Sigmoid colon (tissue), 7 donors: ENCODE data around the gene GNLY. TPM values are rescaled to one million over a fixed set of nuclear protein-coding genes. Genes with fewer than 3 reads are reported as not detected.
A peak's percentile ranks its signal among the peaks of the same experiment; 100 is the strongest.

Experiments
- DNase-seq: peaks from one replicate; pipeline ENCODE4 v3.0.0-alpha.2; 2019
- H3K27ac ChIP-seq, 4 donors: fragments of 200-600 bp; sonication (generic); one replicate each; pipeline ENCODE4 v1.5.1; 2016 to 2019; ENCODE audit warnings: mild to moderate bottlenecking in 1 of 4
- H3K27me3 ChIP-seq, 3 donors: fragments of 200-600 bp; sonication (generic); one replicate each; pipeline ENCODE4 v1.5.1; 2019; ENCODE audit warnings: mild to moderate bottlenecking in 1 of 3
- H3K36me3 ChIP-seq, 4 donors: fragments of 200-600 bp; sonication (generic); one replicate each; pipeline ENCODE4 v1.5.1; 2016 to 2019
- H3K4me1 ChIP-seq, 4 donors: fragments of 200-600 bp; sonication (generic); one replicate each; pipeline ENCODE4 v1.5.1; 2017 to 2019
- H3K4me3 ChIP-seq, 4 donors: fragments of 200-600 bp; sonication (generic); one replicate each; pipeline ENCODE4 v1.5.1; 2017 to 2019; ENCODE audit warnings: mild to moderate bottlenecking in 2 of 4, moderate library complexity in 1 of 4
- H3K9me3 ChIP-seq, 4 donors: fragments of 200-600 bp in 3 of 4; sonication (generic) in 3 of 4; one replicate each; pipeline versions ENCODE4 v1.5.1 to v1.6.1; 2013 to 2019
- CTCF ChIP-seq, 4 experiments: fragments of 450-650 bp in 3 of 4; fragments of 200-600 bp in 1 of 4; IDR thresholded peaks; one replicate each; pipeline ENCODE4 v1.5.1; 2016 to 2019; ENCODE audit warnings: antibody characterized with exemption in 4 of 4, mild to moderate bottlenecking in 3 of 4, moderate library complexity in 2 of 4
- EP300 ChIP-seq, 4 donors: sonication (generic); formaldehyde crosslinking; IDR thresholded peaks; one replicate each; pipeline ENCODE4 v1.6.1; 2017; ENCODE audit warnings: antibody characterized with exemption in 4 of 4
- POLR2A ChIP-seq, 2 donors: fragments of 450-650 bp; IDR thresholded peaks; one replicate each; pipeline ENCODE4 v1.6.1; 2016; ENCODE audit warnings: antibody characterized with exemption in 2 of 2, mild to moderate bottlenecking in 2 of 2, moderate library complexity in 2 of 2
- POLR2AphosphoS5 ChIP-seq, 4 donors: sonication (generic); formaldehyde crosslinking; IDR thresholded peaks; one replicate each; pipeline ENCODE4 v1.6.1; 2017; ENCODE audit warnings: antibody characterized with exemption in 4 of 4
- WGBS, 2 donors: extraction: QIAGEN DNeasy Blood & Tissue Kit; methylation state at CpG; one replicate each; pipeline ENCODE4 v1.1.7; 2013; 5-methylcytosine and 5-hydroxymethylcytosine counted together
- intact Hi-C: fragments of 100-400 bp; cut with DNase I; formaldehyde crosslinking; loops from one replicate; pipeline ENCODE4 v1.15.1; 2023
- polyA plus RNA-seq, 3 donors: library from polyadenylated mRNA; stranded (reverse); fragments of 200-250 nt; gene quantifications; one replicate each; pipeline ENCODE4 v1.2.3, GENCODE V29; 2013
- total RNA-seq, 4 donors: library from RNA; depleted of rRNA; stranded (reverse); fragments of >200 nt; gene quantifications; one replicate each; pipeline ENCODE4 v1.1.0, GENCODE V29; 2016
- donor health status: healthy with polysubstance abuse.
- donor health status: Bipolar disorder and iron deficiency.
- donor health status: healthy.

The GNLY gene
- total and polyA plus RNA-seq, 7 donors = 1.6 to 13.9 (median 3.3) TPM; not detected in 3

GRCh38 chr2:85732467-85733120 lies 38.4 kb downstream of the GNLY start:
- Histone ChIP-seq H3K4me1 (peaks cover 0 to 47% (median 36%) of the 10 kb centered on the region in 4 donors), H3K27ac (no peak overlapping the region), H3K36me3 (no peaks in the 10 kb centered on the region), H3K9me3 (no peaks in the 10 kb centered on the region), H3K27me3 (no peaks in the 10 kb centered on the region), H3K4me3 (no peak overlapping the region)
- intact Hi-C loops = loop anchor here (10.0 kb wide), 1 partner anchor 152 kb away; the partner anchor contains the start of gene ST3GAL5
- TF ChIP-seq EP300 (IDR thresholded peaks at IDR 0.05) = no peak
- TF ChIP-seq POLR2AphosphoS5 (IDR thresholded peaks at IDR 0.05) = no peak
- TF ChIP-seq POLR2A (IDR thresholded peaks at IDR 0.05) = no peak
- TF ChIP-seq CTCF (IDR thresholded peaks at IDR 0.05) = no peak
- peak; percentile 52 for DNase-seq
- WGBS, 2 donors = 73 to 81% methylated on average over 2 of the region's 2 CpGs

DNA sequence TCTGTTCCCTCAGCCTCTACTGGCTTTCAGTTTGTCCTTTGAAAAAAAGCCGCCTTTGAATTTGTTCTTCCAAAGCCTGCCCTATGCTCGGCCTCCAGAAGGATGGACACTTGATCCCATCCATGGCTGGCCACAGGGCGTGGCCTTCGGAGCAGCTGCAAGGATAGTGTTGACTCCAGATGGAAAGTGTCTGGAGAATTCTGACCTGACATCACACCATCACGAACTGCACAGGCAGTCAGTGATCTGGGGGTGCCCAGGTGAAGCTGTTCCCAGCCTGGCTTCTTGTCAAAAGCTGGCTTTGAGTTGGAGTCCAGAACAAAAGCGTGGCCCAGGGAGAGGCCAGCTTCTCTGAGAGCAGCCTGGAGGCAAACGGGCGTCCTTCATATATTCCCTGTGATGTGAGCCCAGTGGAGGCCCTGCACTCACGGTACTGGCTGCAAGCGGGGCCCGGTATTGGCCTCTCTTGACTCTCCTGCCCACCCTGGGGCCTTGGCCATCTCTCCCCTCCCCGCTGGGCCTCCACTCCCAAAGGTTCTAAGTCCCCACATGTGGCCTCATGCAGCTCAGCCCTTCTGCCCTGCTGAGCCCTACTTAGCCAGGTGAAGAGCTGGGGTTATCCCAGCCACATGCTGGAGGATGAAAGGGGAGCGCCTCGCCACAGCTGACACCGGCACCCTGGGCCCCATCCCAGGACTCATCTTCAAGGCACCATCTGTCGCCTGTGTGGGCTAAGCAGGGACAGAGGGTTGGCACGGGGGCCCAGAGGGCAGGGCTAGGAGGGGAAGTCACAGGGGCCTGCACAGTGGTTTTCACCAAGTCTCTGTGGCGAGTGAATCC lies 39.2 kb downstream of the GNLY start:
- Histone ChIP-seq H3K9me3 (no peaks in the 10 kb centered on the region), H3K4me1 (peaks cover 0 to 53% (median 44%) of the 10 kb centered on the region in 4 donors), H3K27ac (no peak overlapping the region), H3K36me3 (no peaks in the 10 kb centered on the region), H3K4me3 (no peak overlapping the region), H3K27me3 (no peaks in the 10 kb centered on the region)
- intact Hi-C loops = loop anchor here (10.0 kb wide), 1 partner anchor 151 kb away; the partner anchor contains the start of gene ST3GAL5
- TF ChIP-seq EP300 (IDR thresholded peaks at IDR 0.05) (no peak), POLR2AphosphoS5 (IDR thresholded peaks at IDR 0.05) (no peak), POLR2A (IDR thresholded peaks at IDR 0.05) (no peak), CTCF (IDR thresholded peaks at IDR 0.05) (no peak)
- peak; percentile 60 for DNase-seq
- WGBS, 2 donors = 84 to 89% methylated on average over 18 of the region's 18 CpGs

DNA sequence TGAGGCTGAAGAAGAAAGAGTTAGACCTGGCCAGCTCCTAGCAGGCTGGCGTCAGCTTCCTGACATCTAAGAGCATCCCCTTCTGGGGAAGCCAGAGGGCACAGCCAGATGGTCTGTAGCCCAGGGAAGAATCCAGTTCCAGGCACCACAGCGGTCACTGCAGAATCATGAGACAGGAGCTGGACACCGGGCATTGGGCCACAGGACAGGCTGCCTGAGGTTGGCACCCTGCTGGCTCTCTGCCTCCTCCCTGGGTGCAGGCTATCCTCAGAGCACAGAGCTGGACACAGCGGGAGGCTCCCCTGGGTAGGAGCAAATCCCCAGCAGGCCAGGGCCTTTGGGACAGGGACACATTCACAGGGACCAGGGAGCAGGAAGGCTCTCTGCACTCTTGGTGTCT lies 39.9 kb downstream of the GNLY start:
- Histone ChIP-seq H3K36me3 (no peaks in the 10 kb centered on the region), H3K9me3 (no peaks in the 10 kb centered on the region)
- DNase-seq = peak; percentile 57

More for the DNA sequence above, 39.9 kb downstream of the GNLY start:
- Histone ChIP-seq H3K27me3 (no peaks in the 10 kb centered on the region), H3K4me1 (peaks cover 0 to 49% (median 40%) of the 10 kb centered on the region in 4 donors), H3K27ac (no peak overlapping the region), H3K4me3 (no peak overlapping the region)
- 95% methylated on average over 4 of the region's 4 CpGs for WGBS, 2 donors
- no peak for TF ChIP-seq EP300 (IDR thresholded peaks at IDR 0.05)
- TF ChIP-seq CTCF (IDR thresholded peaks at IDR 0.05) = no peak
- no peak for TF ChIP-seq POLR2A (IDR thresholded peaks at IDR 0.05)
- intact Hi-C loops = loop anchor here (10.0 kb wide), 1 partner anchor 151 kb away; the partner anchor contains the start of gene ST3GAL5
